Testis (tissue), 5 donors: ENCODE results near the gene MYRF. TPM values are rescaled to one million over a fixed set of nuclear protein-coding genes. Genes with fewer than 3 reads are reported as not detected.
A peak's percentile ranks its signal among the peaks of the same experiment; 100 is the strongest.

Experiments used
- DNase-seq: peaks from one replicate; pipeline ENCODE4 v3.0.0-alpha.2; 2019
- H3K27ac ChIP-seq, 2 donors: fragments of 200-600 bp; sonication (generic); one replicate each; pipeline ENCODE4 v1.5.1; 2019
- H3K27me3 ChIP-seq: fragments of 200-600 bp; sonication (generic); one replicate; pipeline ENCODE4 v1.5.1; 2019
- H3K36me3 ChIP-seq: fragments of 200-600 bp; sonication (generic); one replicate; pipeline ENCODE4 v1.5.1; 2017; ENCODE audit warnings: low read depth; ENCODE audit errors: missing control alignments
- H3K4me1 ChIP-seq: fragments of 200-600 bp; sonication (generic); one replicate; pipeline ENCODE4 v1.5.1; 2019
- H3K4me3 ChIP-seq, 2 donors: fragments of 200-600 bp; sonication (generic); one replicate each; pipeline ENCODE4 v1.5.1; 2017 to 2019
- H3K9me3 ChIP-seq: fragments of 200-600 bp; sonication (generic); one replicate; pipeline ENCODE4 v1.5.1; 2017
- POLR2A ChIP-seq: fragments of 450-650 bp; IDR thresholded peaks from one replicate; pipeline ENCODE4 v1.6.1; 2017; ENCODE audit warnings: antibody characterized with exemption, mild to moderate bottlenecking, moderate library complexity
- WGBS, 2 donors: methylation state at CpG; one replicate each; pipeline ENCODE4 v1.1.5; 2018; 5-methylcytosine and 5-hydroxymethylcytosine counted together
- intact Hi-C: fragments of 100-400 bp; cut with DNase I; formaldehyde crosslinking; loops from one replicate; pipeline ENCODE4 v1.15.1; 2023; ENCODE audit warnings: low total_unique reads
- long read RNA-seq, 2 donors: transcript quantifications; one replicate each; lab custom pipeline, GENCODE V29; 2026
- polyA plus RNA-seq: library from polyadenylated mRNA; stranded (reverse); fragments of 350-450 nt; fragmentation: Illumina TruSeq; extraction: RNeasy Lipid Tissue Mini Kit (QIAGEN cat#74804); gene quantifications from one replicate; pipeline ENCODE4 v1.2.3, GENCODE V29; 2014; ENCODE audit warnings: low read depth, low replicate concordance; ENCODE audit not compliant: insufficient read depth
- total RNA-seq, 2 donors: library from RNA; depleted of rRNA; stranded (reverse); fragments of >200 nt; gene quantifications; one replicate each; pipeline ENCODE4 v1.2.3, GENCODE V29; 2016
- TF ChIP-seq, protein P1 (sequence below), 3 experiments: fragments of 450-650 bp in 2 of 3; fragments of 200-600 bp in 1 of 3; sonication (generic) in 1 of 3; IDR thresholded peaks; one replicate each; pipeline ENCODE4 v1.5.1; 2016 to 2019; ENCODE audit warnings: antibody characterized with exemption in 3 of 3, mild to moderate bottlenecking in 2 of 3, moderate library complexity in 1 of 3

The MYRF gene
- total RNA-seq (10 to 100 TPM in 1 of 2 donors, 1 to 10 TPM in 1; 9.2 to 10.7 TPM), polyA plus RNA-seq (15.2 TPM)
- long read RNA-seq, donor 1, partial matches to known transcripts = 27 of 27 reads
- long read RNA-seq, donor 1, other reads (novel, unspliced or antisense) = 0 of 27 reads
- long read RNA-seq, donor 2 = 0 reads

DNA sequence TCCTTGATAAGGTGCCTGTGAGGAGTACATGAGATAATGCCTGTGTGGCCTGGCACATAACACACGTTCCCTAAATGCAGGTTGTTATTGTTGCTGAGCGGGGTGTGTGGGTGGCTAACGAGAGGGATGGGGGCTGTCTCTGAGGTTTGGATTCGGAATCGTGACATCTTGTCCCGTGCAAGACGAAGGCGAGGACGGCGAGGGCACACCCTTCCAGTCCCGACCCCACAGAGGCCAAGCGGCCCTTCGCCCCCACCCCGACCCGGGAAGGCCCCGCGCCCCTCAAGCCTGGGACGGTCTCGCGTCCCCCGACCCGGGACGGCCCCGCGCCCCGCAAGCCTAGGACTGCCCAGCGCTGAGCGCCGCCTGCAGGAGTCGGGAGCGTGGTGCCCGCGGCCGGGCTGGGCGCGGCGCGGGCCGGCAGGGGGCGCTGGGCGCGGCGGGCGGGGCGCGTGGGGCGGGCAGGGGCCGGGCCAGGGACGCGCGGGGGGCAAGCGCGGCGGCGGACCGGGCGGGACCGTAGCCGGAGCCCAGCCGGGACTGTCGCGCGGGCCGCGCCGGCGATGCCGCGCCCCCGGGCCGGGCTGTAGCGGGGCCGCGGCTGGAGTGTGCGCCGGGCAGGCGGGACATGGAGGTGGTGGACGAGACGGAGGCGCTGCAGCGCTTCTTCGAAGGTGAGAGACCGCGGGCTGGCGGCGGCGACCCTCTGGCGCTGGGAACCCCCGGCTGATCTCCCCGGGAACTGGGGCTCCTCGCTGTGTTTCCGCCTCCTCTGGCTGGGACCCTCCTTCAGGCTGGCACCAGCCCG, at the start of gene MYRF:
Gene MYRF (plus strand): TSS at position 520 of the 808 bp plus-strand sequence. CDS start 109 bp downstream, at position 629.
- peak; percentile 61 for DNase-seq
- Histone ChIP-seq H3K36me3 (no peaks in the 10 kb centered on the region), H3K4me3 (peak within 1 kb of the TSS; percentile 48), H3K27me3 (no peaks in the 10 kb centered on the region), H3K4me1 (peaks cover 8% of the 10 kb centered on the region), H3K9me3 (no peaks in the 10 kb centered on the region), H3K27ac (peak within 1 kb of the TSS in 1 of 2 donors; percentile 53)
- TF ChIP-seq, protein P1, sequence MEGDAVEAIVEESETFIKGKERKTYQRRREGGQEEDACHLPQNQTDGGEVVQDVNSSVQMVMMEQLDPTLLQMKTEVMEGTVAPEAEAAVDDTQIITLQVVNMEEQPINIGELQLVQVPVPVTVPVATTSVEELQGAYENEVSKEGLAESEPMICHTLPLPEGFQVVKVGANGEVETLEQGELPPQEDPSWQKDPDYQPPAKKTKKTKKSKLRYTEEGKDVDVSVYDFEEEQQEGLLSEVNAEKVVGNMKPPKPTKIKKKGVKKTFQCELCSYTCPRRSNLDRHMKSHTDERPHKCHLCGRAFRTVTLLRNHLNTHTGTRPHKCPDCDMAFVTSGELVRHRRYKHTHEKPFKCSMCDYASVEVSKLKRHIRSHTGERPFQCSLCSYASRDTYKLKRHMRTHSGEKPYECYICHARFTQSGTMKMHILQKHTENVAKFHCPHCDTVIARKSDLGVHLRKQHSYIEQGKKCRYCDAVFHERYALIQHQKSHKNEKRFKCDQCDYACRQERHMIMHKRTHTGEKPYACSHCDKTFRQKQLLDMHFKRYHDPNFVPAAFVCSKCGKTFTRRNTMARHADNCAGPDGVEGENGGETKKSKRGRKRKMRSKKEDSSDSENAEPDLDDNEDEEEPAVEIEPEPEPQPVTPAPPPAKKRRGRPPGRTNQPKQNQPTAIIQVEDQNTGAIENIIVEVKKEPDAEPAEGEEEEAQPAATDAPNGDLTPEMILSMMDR (IDR thresholded peaks at IDR 0.05) = peak; percentile 31 to 66 (median 34)
- TF ChIP-seq POLR2A = no peak
- intact Hi-C loops = no loop called here
- WGBS, 2 donors = 1 to 10% methylated on average over 2 to 67 of the region's 93 CpGs

DNA sequence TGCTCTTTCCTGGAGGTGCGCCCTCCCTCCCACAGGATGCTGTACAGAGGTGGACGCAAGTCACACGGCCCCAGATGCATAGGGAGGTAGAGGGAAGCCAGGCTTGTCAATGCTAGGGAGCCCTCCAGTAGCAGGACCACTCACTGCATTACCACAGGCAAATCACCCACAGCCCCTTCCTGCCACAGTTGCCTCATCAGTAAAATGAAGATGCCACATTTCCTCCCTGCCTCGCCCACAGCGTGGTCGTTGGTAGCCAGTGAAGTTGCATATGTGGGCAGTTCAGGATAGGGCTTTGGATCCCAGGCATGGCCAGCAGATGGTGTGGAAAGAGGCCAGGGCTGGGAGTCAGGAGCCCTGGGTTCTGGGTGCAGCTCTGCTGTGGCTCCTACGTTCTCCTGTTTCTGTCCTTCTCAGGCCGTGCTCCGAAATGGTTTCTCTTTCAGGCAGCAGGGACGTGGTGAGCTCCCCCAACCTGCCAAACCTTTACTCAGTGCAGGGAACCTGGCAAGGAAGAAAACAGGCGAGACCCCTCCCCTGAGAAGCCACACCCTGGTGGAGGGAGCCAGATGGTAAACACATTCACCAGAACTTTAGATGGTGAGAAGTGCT, 49.6 kb upstream of the MYRF start:
- intact Hi-C loops = no loop called here
- no peak for TF ChIP-seq POLR2A
- TF ChIP-seq, protein P1 (IDR thresholded peaks at IDR 0.05) = no peak
- no peaks in the 10 kb centered on the region for H3K36me3 ChIP-seq
- DNase-seq = no peak
- 82 to 91% methylated on average over 9 to 11 of the region's 11 CpGs for WGBS, 2 donors
- peaks cover 33% of the 10 kb centered on the region for H3K4me1 ChIP-seq
- H3K4me3 ChIP-seq = no peak overlapping the region
- no peaks in the 10 kb centered on the region for H3K27me3 ChIP-seq
- H3K9me3 ChIP-seq = no peaks in the 10 kb centered on the region
- no peak overlapping the region for H3K27ac ChIP-seq

DNA sequence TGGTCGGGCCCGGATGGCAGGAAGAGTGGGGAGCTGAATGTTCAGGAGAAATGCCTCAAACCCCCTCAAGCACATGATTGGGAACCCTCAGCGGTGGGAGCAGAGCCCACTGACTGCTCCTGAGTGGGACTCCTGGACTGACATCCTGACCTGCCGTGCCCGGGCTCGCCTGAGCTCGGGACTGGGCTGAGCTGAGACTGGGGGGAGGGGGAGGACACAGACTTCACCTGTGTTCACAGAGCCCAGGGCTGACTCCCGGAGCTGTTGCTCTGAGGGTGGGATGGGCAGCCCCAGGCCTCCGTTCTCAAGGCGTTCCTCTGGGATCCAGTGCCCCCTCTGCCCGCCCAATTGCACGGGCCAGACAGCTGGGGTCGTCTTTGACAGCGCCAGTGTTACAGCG, 47.6 kb upstream of the MYRF start:
- Histone ChIP-seq H3K9me3 (no peaks in the 10 kb centered on the region), H3K4me3 (no peak overlapping the region), H3K27ac (no peak overlapping the region), H3K27me3 (no peaks in the 10 kb centered on the region), H3K36me3 (no peaks in the 10 kb centered on the region), H3K4me1 (peaks cover 13% of the 10 kb centered on the region)
- intact Hi-C loops = no loop called here
- no peak for DNase-seq
- no peak for TF ChIP-seq POLR2A
- TF ChIP-seq, protein P1 (IDR thresholded peaks at IDR 0.05) = no peak
- WGBS, 2 donors = 94 to 96% methylated on average over 10 to 15 of the region's 15 CpGs

DNA sequence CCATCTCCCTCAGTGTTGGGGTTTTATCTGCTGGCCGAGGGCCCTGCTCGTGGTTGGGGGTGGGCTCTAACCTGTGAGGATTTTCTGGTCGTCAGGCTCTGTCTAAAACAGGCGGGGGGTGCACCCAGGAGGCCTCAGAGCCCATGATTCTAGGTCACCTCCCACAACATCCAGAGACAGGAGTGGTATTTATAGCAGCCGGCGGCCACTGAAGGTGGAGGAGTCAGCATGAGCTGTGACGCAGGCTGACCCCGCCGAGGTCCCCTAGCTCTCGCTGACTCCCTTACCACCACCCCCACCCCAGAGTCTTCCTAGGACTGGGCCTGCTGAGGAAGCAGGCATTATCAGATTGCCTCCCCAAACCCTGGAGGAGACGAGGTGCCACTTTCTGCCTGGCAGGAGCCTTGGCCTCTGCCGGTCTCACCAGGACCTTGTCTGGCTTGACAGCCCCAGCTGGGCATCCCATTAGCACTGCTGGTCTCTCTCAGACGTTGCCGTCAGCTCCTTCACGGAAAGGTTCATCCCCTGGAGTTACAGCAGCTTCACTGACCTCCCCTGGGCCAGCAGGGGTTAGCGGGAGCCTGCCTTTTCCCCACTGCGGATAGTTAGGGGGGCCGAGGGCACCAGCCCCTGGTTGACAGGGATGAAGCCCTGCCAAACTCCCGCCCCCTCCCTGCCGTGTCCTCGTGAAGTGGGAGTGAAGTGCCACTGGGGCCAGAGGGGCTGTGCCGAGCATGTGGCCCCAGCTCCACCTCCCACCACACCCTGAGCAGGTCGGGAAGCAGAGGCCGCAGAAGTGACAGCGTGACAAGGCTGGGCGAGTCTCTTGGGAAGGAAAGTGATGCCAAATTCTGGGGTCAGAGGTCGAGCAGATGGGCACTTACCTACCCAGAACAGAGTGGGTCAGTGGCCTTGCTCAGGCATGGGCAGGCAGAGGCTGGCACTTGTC, 45.7 kb upstream of the MYRF start:
- Histone ChIP-seq H3K27ac (no peak overlapping the region), H3K4me3 (no peak overlapping the region), H3K36me3 (no peaks in the 10 kb centered on the region), H3K27me3 (no peaks in the 10 kb centered on the region), H3K4me1 (peaks cover 3% of the 10 kb centered on the region), H3K9me3 (no peaks in the 10 kb centered on the region)
- no peak for TF ChIP-seq POLR2A
- TF ChIP-seq, protein P1 (IDR thresholded peaks at IDR 0.05) = no peak
- peak; percentile 56 for DNase-seq
- intact Hi-C loops = no loop called here
- 59 to 100% methylated on average over 2 to 27 of the region's 27 CpGs for WGBS, 2 donors
